ENCODE results near the gene DTX1.
A peak's percentile ranks its signal among the peaks of the same experiment; 100 is the strongest.
"Not testable (repeated sequence)": the region's sequence is repeated elsewhere in the genome, so short reads cannot be mapped to it uniquely, and the experiment has no call there.

Gene DTX1

GRCh38 chr12:113134521-113134951, 78.0 kb downstream of the DTX1 start:
- DNase-seq (ENCODE audit: extremely low read depth in 1 of 2, low read depth in 1 of 2), result no peak

DNA sequence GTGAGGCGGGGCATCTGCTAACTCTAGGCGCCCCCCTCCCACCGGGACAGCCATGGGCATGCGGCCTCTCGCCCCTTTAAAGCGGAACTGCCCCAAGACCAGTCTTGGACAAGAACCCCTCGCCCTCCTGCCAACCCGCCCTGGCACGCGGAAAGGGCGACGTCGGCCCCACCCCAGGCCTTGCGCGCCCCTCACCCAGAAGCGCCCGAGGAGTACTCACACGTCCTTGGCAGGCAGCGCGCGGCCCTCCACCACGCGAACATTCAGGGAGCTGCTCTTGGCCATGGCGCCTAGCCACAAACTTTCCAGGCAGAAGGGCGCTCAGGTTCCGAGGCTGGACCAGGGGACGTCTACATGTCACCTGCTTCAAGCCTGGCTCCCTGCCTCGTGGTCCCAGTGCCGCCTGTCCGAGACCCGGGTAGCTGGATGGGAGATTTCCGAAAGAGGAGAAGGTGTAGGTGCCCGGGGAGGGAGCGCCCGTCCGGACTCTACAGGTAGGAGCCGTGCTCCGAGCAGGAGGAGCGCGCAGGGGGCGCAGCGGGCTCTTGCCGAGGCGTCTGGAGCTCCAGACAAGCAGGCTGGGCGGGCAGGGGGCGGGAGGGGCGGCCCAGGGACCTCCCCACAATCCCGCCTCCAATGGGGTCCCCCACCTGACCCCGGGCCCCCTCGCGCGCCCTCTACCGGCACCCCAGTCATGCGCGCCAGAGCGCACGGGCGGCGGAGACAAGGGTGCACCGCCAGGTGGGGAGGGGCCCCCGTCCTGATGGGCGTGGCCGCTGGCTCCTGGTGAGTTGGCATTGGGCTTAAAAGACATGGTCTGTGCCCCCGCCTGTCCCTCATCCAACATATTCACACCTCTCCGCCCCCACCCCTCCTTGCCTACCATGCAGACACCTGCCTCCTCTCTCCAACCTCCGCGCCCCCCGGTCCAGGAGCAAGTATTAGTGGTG, 78.9 kb downstream of the DTX1 start, which contains the start of gene RASAL1:
Gene RASAL1, minus strand, starts transcription at position 584 of the 950 bp plus-strand sequence. Its CDS starts 299 bp downstream, at position 285.
- peak; percentile 50 to 51 for DNase-seq (ENCODE audit: extremely low read depth in 1 of 2, low read depth in 1 of 2)

- peak in 1 of 2 donors; percentile 18 for DNase-seq (ENCODE audit: extremely low read depth in 1 of 2, low read depth in 1 of 2)
Observed at GRCh38 chr12:113136128-113136989, 79.8 kb downstream of the DTX1 start.

DNA sequence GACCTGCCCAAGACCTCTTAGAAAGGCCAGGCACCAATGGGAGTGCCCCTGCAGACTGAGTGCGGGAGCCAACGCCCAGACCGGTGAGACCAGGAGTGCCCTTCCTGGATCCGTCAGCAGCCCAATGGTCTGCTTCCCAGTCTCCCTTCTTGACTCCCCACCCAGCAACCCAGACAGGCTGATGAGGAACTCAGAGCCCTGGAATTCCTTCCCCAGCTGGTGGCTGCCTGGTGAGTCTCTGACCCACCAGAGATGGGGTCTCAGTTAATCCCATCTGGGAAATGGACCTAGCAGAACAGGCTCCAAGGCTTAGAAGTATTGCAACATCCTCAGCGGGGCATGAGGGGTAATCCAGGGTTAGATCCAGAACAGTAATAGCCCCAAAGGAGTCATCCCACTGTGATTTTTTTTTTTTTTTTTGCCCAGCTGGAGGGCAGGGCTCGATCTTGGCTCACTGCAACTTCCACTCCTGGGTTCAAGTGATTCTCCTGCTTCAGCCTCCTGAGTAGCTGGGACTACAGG, 80.5 kb downstream of the DTX1 start:
- no peak for DNase-seq (ENCODE audit: extremely low read depth in 1 of 2, low read depth in 1 of 2)

- DNase-seq (ENCODE audit: extremely low read depth in 1 of 2, low read depth in 1 of 2), result no peak
Observed at GRCh38 chr12:113137861-113138783, 81.6 kb downstream of the DTX1 start.

DNA sequence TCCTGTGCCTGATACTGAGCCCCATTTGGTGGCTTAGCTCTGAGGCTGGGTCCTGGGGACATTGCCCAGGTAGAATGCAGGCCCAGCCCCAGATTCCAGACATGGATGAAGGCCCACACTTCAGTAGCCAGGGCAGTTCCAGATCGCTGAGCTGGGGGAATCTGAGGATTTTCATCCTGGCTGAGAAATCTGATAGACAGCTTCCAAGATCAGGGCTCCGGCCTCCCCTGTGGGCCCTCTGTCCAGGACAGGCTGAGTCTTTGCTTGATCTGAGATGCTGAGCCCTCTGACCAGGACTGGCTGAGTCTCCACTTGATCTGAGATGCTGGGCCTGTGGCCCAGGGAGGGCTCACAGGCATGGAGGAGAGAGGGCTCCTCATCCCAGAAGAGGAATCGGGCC, 82.3 kb downstream of the DTX1 start:
- DNase-seq (ENCODE audit: extremely low read depth in 1 of 2, low read depth in 1 of 2), result no peak

DNA sequence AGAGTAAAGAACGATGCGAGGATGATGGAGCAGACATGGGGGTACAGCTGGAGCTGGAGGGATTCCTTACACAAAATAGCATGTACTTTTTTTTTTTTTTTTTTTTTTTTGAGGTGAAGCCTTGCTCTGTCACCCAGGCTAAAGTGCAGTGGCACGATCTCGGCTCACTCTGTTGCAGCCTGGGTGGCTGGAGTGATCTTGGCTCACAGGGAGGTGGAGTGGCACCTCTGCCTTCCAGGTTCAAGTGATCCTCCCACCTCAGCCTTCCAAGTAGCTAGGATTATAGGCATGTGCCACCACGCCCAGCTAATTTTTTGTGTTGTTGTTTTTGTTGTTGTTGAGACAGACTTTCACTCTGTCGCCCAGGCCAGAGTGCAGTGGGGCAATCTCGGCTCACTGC, 84.2 kb downstream of the DTX1 start:
- DNase-seq (ENCODE audit: extremely low read depth in 1 of 2, low read depth in 1 of 2), result no peak

- not testable (repeated sequence) for DNase-seq (ENCODE audit: extremely low read depth in 1 of 2, low read depth in 1 of 2)
Observed at GRCh38 chr12:113141716-113142115, 85.2 kb downstream of the DTX1 start.

GRCh38 chr12:113142173-113142885, 85.8 kb downstream of the DTX1 start:
- DNase-seq (ENCODE audit: extremely low read depth in 1 of 2, low read depth in 1 of 2), result no peak

- DNase-seq (ENCODE audit: extremely low read depth in 1 of 2, low read depth in 1 of 2), result no peak
Observed at GRCh38 chr12:113142886-113143332, 86.4 kb downstream of the DTX1 start.

- DNase-seq (ENCODE audit: extremely low read depth in 1 of 2, low read depth in 1 of 2), result no peak
Observed at GRCh38 chr12:113143959-113144358, 87.4 kb downstream of the DTX1 start.

GRCh38 chr12:113144806-113145205, 88.3 kb downstream of the DTX1 start:
- no peak for DNase-seq (ENCODE audit: extremely low read depth in 1 of 2, low read depth in 1 of 2)

GRCh38 chr12:113145720-113146551, 89.4 kb downstream of the DTX1 start:
- DNase-seq (ENCODE audit: extremely low read depth in 1 of 2, low read depth in 1 of 2), result no peak

GRCh38 chr12:113146999-113147398, 90.5 kb downstream of the DTX1 start:
- DNase-seq (ENCODE audit: extremely low read depth in 1 of 2, low read depth in 1 of 2), result no peak

Measured in activated CD8-positive, alpha-beta memory T cell treated with anti-CD3 and anti-CD28 coated beads for 1 hour (primary cell).